GM23338 (cell line): ENCODE measurements around the gene NTN4. TPM values are rescaled to one million over a fixed set of nuclear protein-coding genes. Genes with fewer than 3 reads are reported as not detected.

Source experiments
- ATAC-seq: fragments of 200-7000 bp; cut with Tn5 transposase; 3 replicates; pipeline ENCODE4 v1.9.1; 2020
- DNase-seq: peaks from one replicate; pipeline ENCODE4 v3.0.0-alpha.2; 2015; ENCODE audit warnings: low spot score
- H2AFZ ChIP-seq: fragments of 200-600 bp; sonication (generic); 2 replicates; pipeline ENCODE4 v1.8.0; 2016; ENCODE audit warnings: antibody characterized with exemption, mild to moderate bottlenecking, moderate library complexity
- H3F3A ChIP-seq: fragments of 200-600 bp; sonication (generic); replicated peaks from 2 replicates; pipeline ENCODE4 v1.8.0; 2017; ENCODE audit warnings: antibody characterized with exemption, mixed run types, low read depth
- H3K27ac ChIP-seq: fragments of 200-600 bp; sonication (generic); 2 replicates; pipeline ENCODE4 v1.6.1; 2016; ENCODE audit warnings: low read depth
- H3K27me3 ChIP-seq: fragments of 200-600 bp; sonication (generic); 2 replicates; pipeline ENCODE4 v1.8.0; 2016; ENCODE audit warnings: mild to moderate bottlenecking, mixed run types, moderate library complexity; ENCODE audit not compliant: insufficient read depth
- H3K36me3 ChIP-seq: fragments of 200-600 bp; sonication (generic); 2 replicates; pipeline ENCODE4 v1.8.0; 2016; ENCODE audit warnings: mild to moderate bottlenecking; ENCODE audit not compliant: insufficient read depth
- H3K4me1 ChIP-seq: fragments of 200-600 bp; sonication (generic); 2 replicates; pipeline ENCODE4 v1.8.0; 2016; ENCODE audit warnings: mild to moderate bottlenecking, moderate library complexity; ENCODE audit not compliant: insufficient read depth
- H3K4me2 ChIP-seq: fragments of 200-600 bp; sonication (generic); 2 replicates; pipeline ENCODE4 v1.7.1; 2017; ENCODE audit warnings: mixed run types
- H3K4me3 ChIP-seq: fragments of 200-600 bp; sonication (generic); 2 replicates; pipeline ENCODE4 v1.6.1; 2016; ENCODE audit warnings: mixed run types
- H3K79me2 ChIP-seq: fragments of 200-600 bp; sonication (generic); replicated peaks from 2 replicates; pipeline ENCODE4 v1.8.0; 2017; ENCODE audit warnings: mild to moderate bottlenecking; ENCODE audit not compliant: insufficient read depth
- H3K9me2 ChIP-seq: fragments of 200-600 bp; sonication (generic); 2 replicates; pipeline ENCODE4 v1.8.0; 2017; ENCODE audit not compliant: insufficient read depth
- H4K20me1 ChIP-seq: fragments of 200-600 bp; sonication (generic); replicated peaks from 2 replicates; pipeline ENCODE4 v1.8.0; 2017; ENCODE audit warnings: mild to moderate bottlenecking; ENCODE audit not compliant: insufficient read depth
- H3K27ac Mint-ChIP-seq: 2 replicates; pipeline ENCODE4 v1.8.0; 2020; ENCODE audit warnings: inconsistent platforms, mild to moderate bottlenecking, moderate library complexity, mixed read lengths
- H3K27me3 Mint-ChIP-seq: 3 replicates; pipeline ENCODE4 v1.8.0; 2022; ENCODE audit warnings: low read depth, mild to moderate bottlenecking, moderate library complexity, mixed read lengths, inconsistent platforms; ENCODE audit not compliant: insufficient read depth, poor library complexity
- H3K36me3 Mint-ChIP-seq: 3 replicates; pipeline ENCODE4 v1.8.0; 2021; ENCODE audit warnings: low read depth, mild to moderate bottlenecking, inconsistent platforms, moderate library complexity, mixed read lengths
- H3K4me1 Mint-ChIP-seq: 3 replicates; pipeline ENCODE4 v1.8.0; 2020; ENCODE audit warnings: mild to moderate bottlenecking, inconsistent platforms, mixed read lengths
- H3K4me3 Mint-ChIP-seq: 3 replicates; pipeline ENCODE4 v1.8.0; 2021; ENCODE audit warnings: moderate library complexity, mild to moderate bottlenecking, inconsistent platforms, mixed read lengths
- H3K9me3 Mint-ChIP-seq: 3 replicates; pipeline ENCODE4 v1.8.0; 2020; ENCODE audit warnings: moderate library complexity, mild to moderate bottlenecking, inconsistent platforms, mixed read lengths
- CTCF ChIP-seq, 2 experiments: fragments of 200-600 bp in 1 of 2; sonication (generic) in 1 of 2; conservative IDR thresholded peaks; 2 replicates each; pipeline versions ENCODE4 v1.5.1 to v1.6.1; 2016 to 2017; ENCODE audit warnings: antibody characterized with exemption in 2 of 2, low read depth in 2 of 2, mild to moderate bottlenecking in 2 of 2, moderate library complexity in 1 of 2
- EZH2phosphoT487 ChIP-seq: fragments of 200-600 bp; sonication (generic); IDR thresholded peaks from one replicate; pipeline ENCODE4 v1.8.1; 2018; ENCODE audit warnings: antibody characterized with exemption; ENCODE audit not compliant: unreplicated experiment
- POLR2AphosphoS5 ChIP-seq: IDR thresholded peaks from 2 replicates; pipeline ENCODE4 v1.6.1; 2016; ENCODE audit warnings: antibody characterized with exemption, low read depth
- ZNF114 ChIP-seq: fragments of 250-450 bp; sonication (Bioruptor Pico); IDR thresholded peaks from 2 replicates; pipeline ENCODE4 v1.5.0; 2020; ENCODE audit warnings: mild to moderate bottlenecking, moderate library complexity
- ZNF331 ChIP-seq: fragments of 250-450 bp; sonication (Bioruptor Pico); IDR thresholded peaks from 2 replicates; pipeline ENCODE4 v1.5.0; 2020; ENCODE audit warnings: low read depth, mild to moderate bottlenecking, moderate library complexity
- polyA plus RNA-seq: library from polyadenylated mRNA; unstranded; fragments of >200 nt; fragmentation: Nextera tagmentation; extraction: Ambion mirVana; gene quantifications from 2 replicates; pipeline ENCODE4 v1.2.1, GENCODE V29; 2016
- total RNA-seq: library from RNA; depleted of rRNA; stranded (reverse); fragments of >200 nt; shearing (Covaris generic); gene quantifications from 2 replicates; pipeline ENCODE4 v1.2.3, GENCODE V29; 2014
- TF ChIP-seq, protein P1 (sequence below): fragments of 250-450 bp; sonication (Bioruptor Pico); IDR thresholded peaks from 2 replicates; pipeline ENCODE4 v1.5.0; 2020; ENCODE audit warnings: mild to moderate bottlenecking, moderate library complexity

NTN4 gene
- total and polyA plus RNA-seq, 2 experiments from 2014 or later: 1.5 to 3.8 TPM

DNA sequence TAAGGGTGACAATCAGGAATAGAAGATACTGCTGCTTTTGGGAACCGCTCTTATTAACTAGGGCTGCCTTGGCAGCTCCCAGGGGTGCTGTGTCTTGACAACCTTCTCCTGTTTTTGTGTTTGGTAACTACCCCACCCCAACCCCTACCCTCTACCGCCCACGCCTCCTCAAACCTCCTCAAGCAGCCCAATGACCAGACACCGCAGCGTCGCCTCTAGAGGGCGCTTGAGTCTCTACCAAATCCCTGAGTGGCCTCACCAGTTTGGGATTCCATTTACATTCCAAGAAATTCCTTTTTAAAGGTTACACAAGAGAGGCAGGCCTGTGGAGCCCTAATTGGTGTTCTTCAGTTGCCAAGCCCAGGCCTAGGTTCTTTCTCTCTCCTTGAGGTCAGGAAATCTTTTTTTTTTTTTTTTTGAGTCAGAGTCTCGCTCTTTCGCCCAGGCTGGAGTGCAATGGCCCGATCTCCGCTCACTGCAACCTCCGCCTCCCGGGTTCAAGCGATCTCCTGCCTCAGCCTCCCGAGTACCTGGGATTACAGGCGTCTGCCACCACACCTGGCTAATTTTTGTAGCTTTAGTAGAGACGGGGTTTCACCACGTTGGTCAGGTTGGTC is 166.9 kb downstream of the NTN4 start:
- H3K27ac Mint-ChIP-seq: peak overlapping the region; percentile 82
- Histone ChIP-seq H2AFZ (no peak overlapping the region), H3K27ac (peak overlapping the region; percentile 86)

More for the DNA sequence above, 166.9 kb downstream of the NTN4 start:
- Histone ChIP-seq H3K4me3 (no peak overlapping the region), H3K27me3 (no peaks in the 10 kb centered on the region), H3K4me1 (peaks cover 14% of the 10 kb centered on the region), H3K36me3 (no peaks in the 10 kb centered on the region), H3K4me2 (peak overlapping the region; percentile 30; the same call in 1 of the 2 replicates), H3K79me2 (no peaks in the 10 kb centered on the region), H3F3A (no peaks in the 10 kb centered on the region), H4K20me1 (no peaks in the 10 kb centered on the region), H3K9me2 (no peaks in the 10 kb centered on the region)
- peaks cover 18% of the 10 kb centered on the region; the same call in 2 of the 3 replicates for H3K4me1 Mint-ChIP-seq
- TF ChIP-seq ZNF331 (CRISPR knock-in tag): no peak
- no peak for TF ChIP-seq ZNF114
- TF ChIP-seq EZH2phosphoT487: no peak
- TF ChIP-seq CTCF (conservative IDR thresholded peaks at IDR 0.05; ENCODE audit: low read depth in 2 of 2): peak; percentile 97 to 98
- TF ChIP-seq, protein P1, sequence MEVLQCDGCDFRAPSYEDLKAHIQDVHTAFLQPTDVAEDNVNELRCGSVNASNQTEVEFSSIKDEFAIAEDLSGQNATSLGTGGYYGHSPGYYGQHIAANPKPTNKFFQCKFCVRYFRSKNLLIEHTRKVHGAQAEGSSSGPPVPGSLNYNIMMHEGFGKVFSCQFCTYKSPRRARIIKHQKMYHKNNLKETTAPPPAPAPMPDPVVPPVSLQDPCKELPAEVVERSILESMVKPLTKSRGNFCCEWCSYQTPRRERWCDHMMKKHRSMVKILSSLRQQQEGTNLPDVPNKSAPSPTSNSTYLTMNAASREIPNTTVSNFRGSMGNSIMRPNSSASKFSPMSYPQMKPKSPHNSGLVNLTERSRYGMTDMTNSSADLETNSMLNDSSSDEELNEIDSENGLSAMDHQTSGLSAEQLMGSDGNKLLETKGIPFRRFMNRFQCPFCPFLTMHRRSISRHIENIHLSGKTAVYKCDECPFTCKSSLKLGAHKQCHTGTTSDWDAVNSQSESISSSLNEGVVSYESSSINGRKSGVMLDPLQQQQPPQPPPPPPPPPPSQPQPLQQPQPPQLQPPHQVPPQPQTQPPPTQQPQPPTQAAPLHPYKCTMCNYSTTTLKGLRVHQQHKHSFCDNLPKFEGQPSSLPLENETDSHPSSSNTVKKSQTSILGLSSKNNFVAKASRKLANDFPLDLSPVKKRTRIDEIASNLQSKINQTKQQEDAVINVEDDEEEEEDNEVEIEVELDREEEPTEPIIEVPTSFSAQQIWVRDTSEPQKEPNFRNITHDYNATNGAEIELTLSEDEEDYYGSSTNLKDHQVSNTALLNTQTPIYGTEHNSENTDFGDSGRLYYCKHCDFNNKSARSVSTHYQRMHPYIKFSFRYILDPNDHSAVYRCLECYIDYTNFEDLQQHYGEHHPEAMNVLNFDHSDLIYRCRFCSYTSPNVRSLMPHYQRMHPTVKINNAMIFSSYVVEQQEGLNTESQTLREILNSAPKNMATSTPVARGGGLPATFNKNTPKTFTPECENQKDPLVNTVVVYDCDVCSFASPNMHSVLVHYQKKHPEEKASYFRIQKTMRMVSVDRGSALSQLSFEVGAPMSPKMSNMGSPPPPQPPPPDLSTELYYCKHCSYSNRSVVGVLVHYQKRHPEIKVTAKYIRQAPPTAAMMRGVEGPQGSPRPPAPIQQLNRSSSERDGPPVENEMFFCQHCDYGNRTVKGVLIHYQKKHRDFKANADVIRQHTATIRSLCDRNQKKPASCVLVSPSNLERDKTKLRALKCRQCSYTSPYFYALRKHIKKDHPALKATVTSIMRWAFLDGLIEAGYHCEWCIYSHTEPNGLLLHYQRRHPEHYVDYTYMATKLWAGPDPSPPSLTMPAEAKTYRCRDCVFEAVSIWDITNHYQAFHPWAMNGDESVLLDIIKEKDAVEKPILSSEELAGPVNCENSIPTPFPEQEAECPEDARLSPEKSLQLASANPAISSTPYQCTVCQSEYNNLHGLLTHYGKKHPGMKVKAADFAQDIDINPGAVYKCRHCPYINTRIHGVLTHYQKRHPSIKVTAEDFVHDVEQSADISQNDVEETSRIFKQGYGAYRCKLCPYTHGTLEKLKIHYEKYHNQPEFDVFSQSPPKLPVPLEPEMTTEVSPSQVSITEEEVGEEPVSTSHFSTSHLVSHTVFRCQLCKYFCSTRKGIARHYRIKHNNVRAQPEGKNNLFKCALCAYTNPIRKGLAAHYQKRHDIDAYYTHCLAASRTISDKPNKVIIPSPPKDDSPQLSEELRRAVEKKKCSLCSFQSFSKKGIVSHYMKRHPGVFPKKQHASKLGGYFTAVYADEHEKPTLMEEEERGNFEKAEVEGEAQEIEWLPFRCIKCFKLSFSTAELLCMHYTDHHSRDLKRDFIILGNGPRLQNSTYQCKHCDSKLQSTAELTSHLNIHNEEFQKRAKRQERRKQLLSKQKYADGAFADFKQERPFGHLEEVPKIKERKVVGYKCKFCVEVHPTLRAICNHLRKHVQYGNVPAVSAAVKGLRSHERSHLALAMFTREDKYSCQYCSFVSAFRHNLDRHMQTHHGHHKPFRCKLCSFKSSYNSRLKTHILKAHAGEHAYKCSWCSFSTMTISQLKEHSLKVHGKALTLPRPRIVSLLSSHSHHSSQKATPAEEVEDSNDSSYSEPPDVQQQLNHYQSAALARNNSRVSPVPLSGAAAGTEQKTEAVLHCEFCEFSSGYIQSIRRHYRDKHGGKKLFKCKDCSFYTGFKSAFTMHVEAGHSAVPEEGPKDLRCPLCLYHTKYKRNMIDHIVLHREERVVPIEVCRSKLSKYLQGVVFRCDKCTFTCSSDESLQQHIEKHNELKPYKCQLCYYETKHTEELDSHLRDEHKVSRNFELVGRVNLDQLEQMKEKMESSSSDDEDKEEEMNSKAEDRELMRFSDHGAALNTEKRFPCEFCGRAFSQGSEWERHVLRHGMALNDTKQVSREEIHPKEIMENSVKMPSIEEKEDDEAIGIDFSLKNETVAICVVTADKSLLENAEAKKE (CRISPR knock-in tag): 0 out of 2 replicates have a peak, but pooled peaks have one; percentile 10
- TF ChIP-seq POLR2AphosphoS5: 0 out of 2 replicates have a peak, but pooled peaks have one; percentile 9
- DNase-seq (peak; percentile 99), ATAC-seq (peak; percentile 98)
- H3K4me3 Mint-ChIP-seq: no peak overlapping the region
- no peaks in the 10 kb centered on the region; the same call in 2 of the 3 replicates for H3K9me3 Mint-ChIP-seq
- no peaks in the 10 kb centered on the region; the same call in 2 of the 3 replicates for H3K36me3 Mint-ChIP-seq
- H3K27me3 Mint-ChIP-seq: peaks cover 5% of the 10 kb centered on the region
